H9 (cell line): ENCODE measurements around the gene TENT5D. TPM values are rescaled to one million over a fixed set of nuclear protein-coding genes. Genes with fewer than 3 reads are reported as not detected.

Experiments used
- DNase-seq: peaks from one replicate; pipeline ENCODE4 v3.0.0-alpha.2; 2017
- H2AFZ ChIP-seq: one replicate; pipeline ENCODE4 v1.6.1; 2013; ENCODE audit warnings: mild to moderate bottlenecking, low read length, control low read depth, moderate library complexity
- H2AK5ac ChIP-seq: 2 replicates; pipeline ENCODE4 v1.6.1; 2013; ENCODE audit warnings: low read length, control low read depth, mixed read lengths; ENCODE audit not compliant: insufficient read length
- H2BK120ac ChIP-seq: one replicate; pipeline ENCODE4 v1.6.1; 2013; ENCODE audit warnings: low read depth, mild to moderate bottlenecking, low read length, control low read depth, inconsistent platforms; ENCODE audit not compliant: poor library complexity, severe bottlenecking
- H2BK12ac ChIP-seq: 2 replicates; pipeline ENCODE4 v1.6.1; 2013; ENCODE audit warnings: low read length, control low read depth, mixed read lengths, low read depth; ENCODE audit not compliant: insufficient read length
- H2BK15ac ChIP-seq: 2 replicates; pipeline ENCODE4 v1.6.1; 2013; ENCODE audit warnings: low read depth, low read length, control low read depth
- H2BK20ac ChIP-seq: one replicate; pipeline ENCODE4 v1.6.1; 2013; ENCODE audit warnings: low read depth, mild to moderate bottlenecking, low read length, control low read depth, inconsistent platforms; ENCODE audit not compliant: poor library complexity, severe bottlenecking
- H2BK5ac ChIP-seq: 2 replicates; pipeline ENCODE4 v1.6.1; 2013; ENCODE audit warnings: low read length, control low read depth, mixed read lengths; ENCODE audit not compliant: insufficient read length
- H3K14ac ChIP-seq: 2 replicates; pipeline ENCODE4 v1.6.1; 2013; ENCODE audit warnings: low read length, control low read depth; ENCODE audit not compliant: insufficient read depth
- H3K18ac ChIP-seq: 2 replicates; pipeline ENCODE4 v1.6.1; 2013; ENCODE audit warnings: low read depth, mild to moderate bottlenecking, mixed read lengths, low read length, control low read depth; ENCODE audit not compliant: insufficient read length
- H3K23ac ChIP-seq: 2 replicates; pipeline ENCODE4 v1.6.1; 2013; ENCODE audit warnings: low read length, control low read depth, mixed read lengths, low read depth; ENCODE audit not compliant: insufficient read length
- H3K23me2 ChIP-seq: 2 replicates; pipeline ENCODE4 v1.6.1; 2013; ENCODE audit warnings: low read depth, mild to moderate bottlenecking, mixed read lengths, low read length, control low read depth; ENCODE audit not compliant: insufficient read length, poor library complexity, severe bottlenecking
- H3K27ac ChIP-seq: 2 replicates; pipeline ENCODE4 v1.5.1; 2013; ENCODE audit warnings: low read length, control low read depth, mixed read lengths, low read depth; ENCODE audit not compliant: insufficient read length
- H3K27me3 ChIP-seq: 2 replicates; pipeline ENCODE4 v1.6.1; 2013; ENCODE audit warnings: low read length, control low read depth, inconsistent platforms; ENCODE audit not compliant: insufficient read depth
- H3K4ac ChIP-seq: 2 replicates; pipeline ENCODE4 v1.6.1; 2013; ENCODE audit warnings: low read depth, mild to moderate bottlenecking, control low read depth, inconsistent platforms, low read length, moderate library complexity
- H3K4me1 ChIP-seq: 2 replicates; pipeline ENCODE4 v1.6.1; 2013; ENCODE audit warnings: low read length, control low read depth, inconsistent platforms; ENCODE audit not compliant: insufficient read depth
- H3K4me2 ChIP-seq: 2 replicates; pipeline ENCODE4 v1.6.1; 2013; ENCODE audit warnings: low read length, control low read depth, mixed read lengths; ENCODE audit not compliant: insufficient read length, insufficient read depth
- H3K56ac ChIP-seq: 2 replicates; pipeline ENCODE4 v1.6.1; 2013; ENCODE audit warnings: low read depth, mild to moderate bottlenecking, mixed read lengths, low read length, control low read depth; ENCODE audit not compliant: insufficient read length
- H3K79me1 ChIP-seq: 2 replicates; pipeline ENCODE4 v1.6.1; 2013; ENCODE audit warnings: low read depth, mild to moderate bottlenecking, moderate library complexity, low read length, control low read depth, inconsistent platforms; ENCODE audit not compliant: insufficient read depth, poor library complexity, severe bottlenecking
- H3K79me2 ChIP-seq: 2 replicates; pipeline ENCODE4 v1.6.1; 2013; ENCODE audit warnings: low read length, control low read depth, inconsistent platforms; ENCODE audit not compliant: insufficient read depth
- H3K9ac ChIP-seq: 2 replicates; pipeline ENCODE4 v1.6.1; 2013; ENCODE audit warnings: low read length, control low read depth, mixed read lengths; ENCODE audit not compliant: insufficient read length; ENCODE audit errors: extremely low read depth
- H3K9me3 ChIP-seq: one replicate; pipeline ENCODE4 v1.6.1; 2013; ENCODE audit warnings: low read depth, low read length, inconsistent platforms; ENCODE audit not compliant: control insufficient read depth
- H3T11ph ChIP-seq: one replicate; pipeline ENCODE4 v1.6.1; 2013; ENCODE audit warnings: mild to moderate bottlenecking, low read length, control low read depth, inconsistent platforms
- H4K20me1 ChIP-seq: one replicate; pipeline ENCODE4 v1.6.1; 2013; ENCODE audit not compliant: control insufficient read depth, insufficient read length, insufficient read depth
- H4K5ac ChIP-seq: 2 replicates; pipeline ENCODE4 v1.6.1; 2013; ENCODE audit warnings: low read depth, mild to moderate bottlenecking, mixed read lengths, low read length, control low read depth; ENCODE audit not compliant: insufficient read length
- H4K8ac ChIP-seq: replicated peaks from 2 replicates; pipeline ENCODE4 v1.6.1; 2013; ENCODE audit warnings: low read length, control low read depth, mixed read lengths, low read depth; ENCODE audit not compliant: insufficient read length
- H4K91ac ChIP-seq: 2 replicates; pipeline ENCODE4 v1.6.1; 2013; ENCODE audit warnings: low read depth, mild to moderate bottlenecking, moderate library complexity, mixed read lengths, low read length, control low read depth; ENCODE audit not compliant: insufficient read length
- H3K27ac Mint-ChIP-seq, 3 experiments: 2 replicates in 2 of 3; 3 replicates in 1 of 3; pipeline ENCODE4 v1.8.0; 2020 to 2021; ENCODE audit warnings: mixed read lengths in 3 of 3, mild to moderate bottlenecking in 1 of 3, moderate library complexity in 1 of 3
- H3K27me3 Mint-ChIP-seq: 2 replicates; pipeline ENCODE4 v1.8.0; 2021; ENCODE audit warnings: low read depth, mild to moderate bottlenecking, moderate library complexity, mixed read lengths
- H3K36me3 Mint-ChIP-seq, 3 experiments: 2 replicates in 2 of 3; 3 replicates in 1 of 3; pipeline ENCODE4 v1.8.0; 2020 to 2021; ENCODE audit warnings: low read depth in 3 of 3, mixed read lengths in 3 of 3; ENCODE audit not compliant: insufficient read depth in 1 of 3
- H3K4me1 Mint-ChIP-seq, 2 experiments: 2 replicates each; pipeline ENCODE4 v1.8.0; 2020; ENCODE audit warnings: mixed read lengths in 2 of 2
- H3K4me3 Mint-ChIP-seq, 2 experiments: 2 replicates in 1 of 2; 3 replicates in 1 of 2; pipeline ENCODE4 v1.8.0; 2020 to 2021; ENCODE audit warnings: mild to moderate bottlenecking in 2 of 2, mixed read lengths in 2 of 2, moderate library complexity in 1 of 2
- H3K9me3 Mint-ChIP-seq, 2 experiments: 2 replicates in 1 of 2; 3 replicates in 1 of 2; pipeline ENCODE4 v1.8.0; 2020; ENCODE audit warnings: mild to moderate bottlenecking in 2 of 2, mixed read lengths in 2 of 2, moderate library complexity in 1 of 2
- CTCF ChIP-seq: fragments of 200-600 bp; sonication (generic); conservative IDR thresholded peaks from 3 replicates; pipeline ENCODE4 v1.8.0; 2021; ENCODE audit warnings: antibody characterized with exemption, mild to moderate bottlenecking
- total RNA-seq: library from RNA; stranded (reverse); gene quantifications from 2 replicates; pipeline ENCODE4 v1.2.1, GENCODE V29; 2021

Gene TENT5D
- total RNA-seq, 1 experiment from 2014 or later: not detected

GRCh38 chrX:80471582-80471981 is 51.3 kb downstream of the TENT5D start:
- Histone ChIP-seq H3T11ph (no peak overlapping the region), H2BK5ac (no peak overlapping the region), H4K20me1 (no peaks in the 10 kb centered on the region), H4K5ac (no peak overlapping the region), H3K56ac (no peak overlapping the region), H2AFZ (no peak overlapping the region), H3K9ac (no peak overlapping the region), H2BK120ac (no peak overlapping the region), H3K4ac (no peak overlapping the region), H4K8ac (no peak overlapping the region), H4K91ac (no peak overlapping the region), H2BK15ac (no peak overlapping the region), H2BK12ac (no peak overlapping the region), H3K18ac (no peak overlapping the region), H3K27me3 (no peaks in the 10 kb centered on the region), H3K79me2 (no peaks in the 10 kb centered on the region), H3K79me1 (no peaks in the 10 kb centered on the region), H2AK5ac (no peak overlapping the region), H3K4me1 (no peaks in the 10 kb centered on the region), H2BK20ac (no peak overlapping the region), H3K14ac (no peak overlapping the region), H3K9me3 (peaks cover 26% of the 10 kb centered on the region), H3K23ac (no peak overlapping the region), H3K27ac (no peak overlapping the region), H3K23me2 (no peaks in the 10 kb centered on the region), H3K4me2 (no peak overlapping the region)
- DNase-seq: no peak
- no peak for TF ChIP-seq CTCF
- H3K9me3 Mint-ChIP-seq: peaks cover 80 to 92% of the 10 kb centered on the region in 2 experiments
- H3K4me1 Mint-ChIP-seq: no peaks in the 10 kb centered on the region
- H3K36me3 Mint-ChIP-seq: peaks cover 6 to 22% (median 11%) of the 10 kb centered on the region in 3 experiments
- H3K4me3 Mint-ChIP-seq: no peak overlapping the region
- H3K27me3 Mint-ChIP-seq: no peaks in the 10 kb centered on the region; the same call in 1 of the 2 replicates
- no peak overlapping the region for H3K27ac Mint-ChIP-seq
